GM21423 (cell line): ENCODE data around the gene UTF1.
"Not testable (repeated sequence)": the region's sequence is repeated elsewhere in the genome, so short reads cannot be mapped to it uniquely, and the experiment has no call there.

ENCODE experiments used
- ATAC-seq: cut with Tn5 transposase; IDR thresholded peaks from one replicate; pipeline ENCODE4 v1.9.1; 2021; ENCODE audit warnings: mild to moderate bottlenecking, moderate library complexity; ENCODE audit not compliant: unreplicated experiment

The UTF1 gene

DNA sequence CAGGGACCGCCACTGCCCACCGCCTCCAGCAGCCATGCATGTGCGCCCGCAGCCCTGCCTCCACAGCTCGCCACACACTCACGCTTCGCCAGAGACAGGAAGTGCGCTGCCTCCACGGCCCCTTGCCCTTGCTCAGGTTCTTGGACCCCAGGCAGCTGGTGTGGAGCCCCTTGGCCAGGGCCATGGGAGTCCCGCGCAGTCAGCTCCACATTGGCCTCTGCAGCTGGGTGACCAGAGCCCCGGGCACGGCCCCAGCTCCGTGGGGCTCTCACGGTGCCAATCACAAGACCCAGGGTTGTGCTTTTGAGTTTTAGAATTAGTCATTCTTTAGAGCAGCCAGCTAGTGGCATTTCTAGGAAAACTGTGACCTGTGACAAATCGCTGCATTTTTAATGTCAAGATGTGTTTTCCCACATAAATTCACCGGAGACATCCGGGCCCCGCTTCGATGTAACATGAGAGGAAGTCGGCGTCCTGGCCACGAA is 4.3 kb upstream of the UTF1 start:
- ATAC-seq: no peak

GRCh38 chr10:133226251-133226808 is 3.7 kb upstream of the UTF1 start:
- no peak for ATAC-seq

DNA sequence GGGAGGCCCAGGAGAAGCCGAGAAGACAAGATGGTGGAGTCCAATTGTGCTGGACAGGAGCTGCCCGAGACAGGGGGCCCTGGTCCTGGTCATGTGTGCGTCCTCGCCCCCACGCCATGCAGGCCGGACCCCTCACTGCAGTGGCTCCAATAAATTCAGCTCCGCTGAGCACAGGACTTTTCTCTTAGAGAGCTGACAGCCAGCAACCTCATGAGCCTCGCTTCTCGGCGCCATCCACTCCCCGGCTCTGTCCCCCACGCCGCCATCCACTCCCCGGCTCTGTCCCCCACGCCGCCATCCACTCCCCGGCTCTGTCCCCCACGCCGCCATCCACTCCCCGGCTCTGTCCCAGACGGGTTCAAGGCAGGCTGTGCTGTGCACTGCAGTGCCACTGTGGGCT is 2.8 kb upstream of the UTF1 start:
- ATAC-seq: no peak

- ATAC-seq: no peak
Measured at GRCh38 chr10:133229265-133230043, 563 bp upstream of the UTF1 start.

DNA sequence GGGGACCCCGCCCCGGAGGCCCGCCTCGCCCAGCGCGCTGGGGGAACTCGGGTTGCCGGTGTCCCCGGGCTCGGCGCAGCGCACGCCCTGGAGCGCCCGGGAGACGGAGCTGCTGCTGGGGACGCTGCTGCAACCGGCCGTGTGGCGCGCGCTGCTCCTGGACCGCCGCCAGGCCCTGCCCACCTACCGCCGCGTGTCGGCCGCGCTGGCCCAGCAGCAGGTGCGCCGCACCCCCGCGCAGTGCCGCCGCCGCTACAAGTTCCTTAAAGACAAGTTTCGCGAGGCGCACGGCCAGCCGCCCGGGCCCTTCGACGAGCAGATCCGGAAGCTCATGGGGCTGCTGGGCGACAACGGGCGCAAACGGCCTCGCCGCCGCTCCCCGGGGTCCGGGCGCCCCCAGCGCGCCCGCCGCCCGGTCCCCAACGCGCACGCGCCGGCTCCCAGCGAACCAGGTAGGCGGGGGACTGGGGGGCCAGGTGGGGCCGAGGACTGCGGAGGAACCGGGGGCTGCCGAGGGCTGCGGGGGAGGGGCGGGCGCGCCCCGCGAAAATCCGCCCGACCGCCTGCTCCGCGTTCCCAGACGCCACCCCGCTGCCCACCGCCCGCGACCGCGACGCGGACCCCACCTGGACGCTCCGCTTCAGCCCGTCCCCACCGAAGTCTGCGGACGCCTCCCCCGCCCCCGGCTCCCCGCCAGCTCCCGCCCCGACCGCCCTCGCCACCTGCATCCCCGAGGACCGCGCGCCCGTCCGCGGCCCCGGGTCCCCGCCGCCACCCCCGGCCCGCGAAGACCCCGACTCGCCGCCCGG is 574 bp downstream of the UTF1 start:
- no peak for ATAC-seq

DNA sequence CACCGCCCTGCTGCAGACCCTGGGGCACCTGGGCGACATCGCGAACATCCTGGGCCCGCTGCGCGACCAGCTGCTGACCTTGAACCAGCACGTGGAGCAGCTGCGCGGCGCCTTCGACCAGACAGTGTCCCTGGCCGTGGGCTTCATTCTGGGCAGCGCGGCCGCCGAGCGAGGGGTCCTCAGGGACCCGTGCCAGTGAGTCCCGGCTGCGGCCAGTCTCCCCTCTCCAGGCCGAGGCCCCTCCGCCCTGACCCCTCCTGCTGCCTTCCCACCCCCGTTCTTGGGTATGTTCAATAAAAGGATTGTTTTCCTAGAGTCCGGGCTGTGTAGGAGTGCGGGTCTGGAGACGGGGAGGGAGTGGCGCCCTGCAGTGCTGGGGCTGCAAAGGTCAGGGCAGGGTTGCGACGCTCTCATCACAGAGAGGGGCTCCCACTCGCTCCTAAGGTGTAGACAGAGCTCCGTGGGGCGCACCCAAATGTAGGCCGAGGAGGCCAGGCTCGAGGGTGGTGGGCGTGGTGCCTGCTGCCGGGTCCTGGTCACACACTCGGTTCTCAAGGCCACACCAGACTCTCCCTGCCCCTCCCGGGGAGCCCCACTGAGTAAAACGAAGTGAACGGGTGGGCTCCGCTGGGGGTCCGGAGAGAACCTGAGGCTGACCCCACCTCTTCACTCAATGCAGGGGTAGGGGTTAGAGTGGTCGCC is 1.4 kb downstream of the UTF1 start:
- ATAC-seq: no peak

DNA sequence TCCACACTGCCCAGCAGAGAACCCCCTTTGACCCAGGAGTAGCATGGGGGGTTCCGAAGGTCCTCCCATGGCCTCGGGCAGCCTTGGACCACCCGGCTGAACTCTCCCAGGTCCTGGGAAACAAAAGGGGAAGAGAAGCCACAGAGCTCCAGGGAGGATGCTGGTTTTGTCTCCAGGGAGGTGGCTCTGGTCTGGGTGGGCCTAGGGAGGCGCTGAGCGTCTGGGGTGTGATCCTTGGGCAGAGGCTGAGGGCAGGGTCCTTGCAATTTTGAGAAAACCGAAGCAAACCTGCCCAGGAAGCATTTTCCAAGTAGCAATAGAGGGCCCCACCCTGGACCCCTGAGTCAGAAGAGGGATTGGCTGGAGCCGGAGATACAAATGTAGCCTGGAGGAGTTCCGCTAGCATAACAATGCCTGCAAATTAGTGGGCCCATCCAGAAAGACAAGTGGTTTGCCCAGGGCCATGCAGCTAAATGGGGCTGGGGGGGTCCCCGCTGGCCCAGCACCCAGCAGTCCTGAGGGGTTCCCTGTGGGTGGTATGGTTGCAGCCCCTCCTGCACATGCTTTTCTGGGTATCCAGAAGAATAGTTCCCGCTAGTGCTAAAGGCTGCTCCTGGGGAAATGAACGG is 2.0 kb downstream of the UTF1 start:
- no peak for ATAC-seq

DNA sequence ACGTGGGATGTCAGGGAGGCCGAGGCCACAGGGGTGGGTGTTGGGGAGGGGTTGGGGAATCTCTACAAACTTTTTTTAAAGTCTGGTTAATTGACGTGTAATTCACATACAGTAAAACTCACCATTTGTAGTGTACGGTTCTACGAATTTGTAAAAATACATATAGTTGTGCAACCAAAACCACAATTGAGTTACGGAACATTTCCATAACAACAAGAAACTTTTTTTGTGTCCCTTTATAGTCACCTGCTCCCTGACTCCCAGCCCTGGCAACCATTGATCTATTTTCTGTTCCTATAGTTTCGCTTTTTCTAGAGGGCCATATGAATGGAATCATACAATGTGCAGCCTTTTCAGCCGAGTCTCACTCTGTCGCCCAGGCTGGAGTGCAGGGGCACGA is 4.8 kb downstream of the UTF1 start:
- ATAC-seq: not testable (repeated sequence)

GRCh38 chr10:133235265-133235855 is 5.3 kb downstream of the UTF1 start:
- ATAC-seq: no peak

DNA sequence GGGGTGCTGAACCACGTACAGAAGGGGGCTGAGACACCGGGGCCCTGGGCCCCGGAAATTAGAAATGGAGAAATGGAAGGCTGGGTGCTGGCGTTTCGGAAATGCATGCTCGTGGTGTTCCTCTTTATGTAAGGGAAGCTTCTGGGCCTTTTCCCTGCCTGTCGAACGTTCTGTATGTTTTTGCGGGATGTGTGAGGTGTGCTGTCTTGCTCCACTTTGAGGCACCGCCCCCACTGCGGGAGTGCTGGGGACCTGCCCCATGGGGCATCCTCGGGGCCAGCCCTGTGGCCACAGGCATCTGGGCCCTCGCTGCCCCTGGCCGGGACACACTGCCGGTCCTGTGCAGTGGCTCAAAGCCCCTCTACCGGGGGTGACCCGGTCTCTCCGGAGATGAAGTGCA is 5.9 kb downstream of the UTF1 start:
- ATAC-seq: no peak

DNA sequence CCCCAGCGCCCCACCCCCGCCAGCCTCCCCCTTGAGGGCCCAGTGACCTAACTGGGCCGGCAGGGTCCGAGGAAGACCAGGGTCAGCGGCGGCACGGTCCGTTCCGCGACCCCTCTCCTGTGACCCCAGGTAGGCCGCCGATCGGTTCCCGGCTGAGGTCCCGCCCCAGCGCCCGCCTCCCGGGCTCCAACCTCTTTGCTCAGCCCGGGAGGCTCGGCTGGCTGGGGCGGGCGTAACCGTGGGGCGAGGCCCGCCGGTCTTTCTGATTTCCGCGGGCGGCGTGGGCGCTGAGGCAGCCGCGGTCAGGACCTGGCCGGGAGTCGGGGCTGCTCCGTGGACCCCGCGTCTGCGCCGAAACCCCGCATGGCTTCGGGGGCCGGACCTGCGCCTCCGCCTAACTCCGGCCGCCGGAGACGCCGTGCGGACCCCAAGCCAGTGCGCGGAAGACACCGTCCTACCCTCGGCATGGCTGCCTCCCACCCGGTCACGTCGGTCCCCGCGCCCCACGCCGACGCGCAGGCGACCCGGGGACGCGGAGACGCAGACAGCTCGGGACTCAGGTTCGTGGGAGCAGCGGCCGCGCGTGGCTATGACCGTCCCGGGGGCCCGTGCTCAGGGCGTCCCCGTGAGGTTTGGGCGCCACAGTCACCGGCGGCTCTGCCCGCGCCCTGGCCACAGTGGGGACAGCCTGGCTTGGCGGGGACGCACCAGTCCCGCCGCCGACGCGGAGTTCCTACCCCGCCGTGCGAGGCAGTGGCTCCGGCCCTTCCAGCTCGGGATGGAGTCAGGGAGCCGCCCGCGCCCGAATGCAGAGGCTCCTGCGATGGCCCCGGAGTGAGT is 6.6 kb downstream of the UTF1 start:
- no peak for ATAC-seq

- ATAC-seq: no peak
Measured at GRCh38 chr10:133237241-133237587, 7.2 kb downstream of the UTF1 start.

DNA sequence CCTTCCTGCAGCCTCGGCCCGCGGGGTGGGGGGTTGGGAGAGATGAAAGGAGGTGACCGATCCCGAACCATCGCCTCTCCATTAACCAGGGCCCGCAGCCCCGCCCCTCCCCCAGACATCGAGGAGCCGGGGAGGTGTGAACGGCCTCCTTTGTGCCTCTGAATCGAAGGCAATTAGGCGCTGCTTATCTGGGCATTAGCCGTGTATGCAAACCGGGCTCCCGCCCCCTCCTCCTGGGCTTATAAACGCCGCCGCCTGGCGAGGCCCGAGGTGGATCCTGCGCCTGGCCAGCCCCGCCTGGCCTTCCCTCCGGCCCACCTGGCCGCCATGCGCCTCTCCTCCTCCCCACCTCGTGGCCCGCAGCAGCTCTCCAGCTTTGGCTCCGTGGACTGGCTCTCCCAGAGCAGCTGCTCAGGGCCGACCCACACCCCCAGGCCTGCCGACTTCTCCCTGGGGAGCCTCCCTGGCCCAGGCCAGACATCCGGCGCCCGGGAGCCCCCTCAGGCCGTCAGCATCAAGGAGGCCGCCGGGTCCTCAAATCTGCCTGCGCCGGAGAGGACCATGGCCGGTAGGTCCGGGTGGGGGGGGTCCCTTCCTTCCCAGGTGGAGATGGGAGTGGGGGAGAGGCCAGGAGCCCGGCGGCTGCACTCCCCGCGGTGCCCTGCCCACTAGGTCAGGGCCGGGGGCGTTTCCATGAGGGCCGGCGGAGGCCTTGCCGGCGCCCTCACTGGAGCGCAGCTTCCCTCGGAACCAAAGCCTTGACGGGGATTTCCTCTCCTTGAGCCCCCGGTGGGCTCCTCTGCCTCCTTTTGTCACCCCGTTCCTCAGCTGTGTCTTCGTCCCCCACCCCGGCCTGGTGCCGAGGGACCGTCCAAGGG is 7.8 kb downstream of the UTF1 start, which contains the start of gene VENTX:
Gene VENTX, plus strand, starts transcription at position 268 of the 878 bp plus-strand sequence. Its CDS starts 60 bp downstream, at position 328.
- ATAC-seq: no peak

- no peak for ATAC-seq
Measured at GRCh38 chr10:133238466-133238804, 8.4 kb downstream of the UTF1 start.

DNA sequence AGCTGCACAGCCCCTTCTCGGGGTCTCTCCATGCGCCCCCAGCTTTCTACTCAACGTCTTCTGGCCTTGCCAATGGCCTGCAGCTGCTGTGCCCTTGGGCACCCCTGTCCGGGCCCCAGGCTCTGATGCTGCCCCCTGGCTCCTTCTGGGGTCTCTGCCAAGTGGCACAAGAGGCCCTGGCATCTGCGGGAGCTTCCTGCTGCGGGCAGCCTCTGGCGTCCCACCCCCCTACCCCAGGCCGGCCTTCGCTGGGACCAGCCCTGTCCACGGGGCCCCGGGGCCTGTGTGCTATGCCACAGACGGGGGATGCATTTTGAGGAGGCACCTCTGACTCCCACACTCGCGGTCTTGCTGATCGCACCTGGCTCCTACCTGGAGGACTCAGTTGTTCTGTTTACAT is 10.0 kb downstream of the UTF1 start:
- ATAC-seq: no peak

DNA sequence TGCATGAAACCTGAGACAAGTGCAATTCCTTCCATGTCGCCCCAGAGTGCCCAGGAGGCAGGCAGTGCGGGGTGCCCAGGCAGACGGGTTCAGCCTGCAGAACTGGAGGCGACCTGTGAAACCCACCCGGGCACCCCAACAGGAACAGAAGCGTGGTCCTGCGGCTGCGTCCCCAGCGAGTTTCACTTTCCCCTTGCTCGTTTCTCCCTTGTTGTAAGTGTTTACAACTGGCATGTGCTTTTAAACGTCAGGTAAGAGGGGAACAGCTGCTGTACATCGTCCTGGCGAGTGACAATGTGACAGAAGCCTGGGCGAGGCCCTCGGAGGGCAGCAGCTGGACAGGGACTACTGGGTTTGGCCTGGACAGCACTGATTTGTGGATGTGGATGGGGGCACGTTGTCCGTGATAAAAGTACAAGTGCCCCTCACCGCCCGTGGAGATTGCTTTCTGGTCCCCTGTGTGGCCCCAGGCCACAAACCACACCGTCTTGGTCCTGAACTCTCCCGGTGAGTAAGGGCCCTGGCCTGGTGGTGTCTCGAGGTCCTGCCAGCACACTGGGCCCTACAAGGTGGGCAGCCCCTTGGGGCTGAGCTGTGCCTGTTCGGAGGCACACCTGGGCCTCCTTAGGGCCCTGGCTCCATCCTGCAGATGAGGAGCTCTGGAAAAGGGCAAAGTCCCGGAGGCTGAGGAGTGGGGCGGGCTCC is 11.6 kb downstream of the UTF1 start:
- no peak for ATAC-seq

GRCh38 chr10:133242611-133243356 is 12.8 kb downstream of the UTF1 start:
- no peak for ATAC-seq
